Right lobe of liver (tissue), 6 donors: ENCODE measurements around the gene TSC1. TPM values are rescaled to one million over a fixed set of nuclear protein-coding genes. Genes with fewer than 3 reads are reported as not detected.

Source experiments
- ATAC-seq, 4 donors: fragments of 200-7000 bp; cut with Tn5 transposase; one replicate each; pipeline ENCODE4 v1.9.1; 2020; ENCODE audit warnings: mild to moderate bottlenecking in 4 of 4, moderate library complexity in 4 of 4
- DNase-seq, 3 donors: peaks; one replicate each; pipeline ENCODE4 v3.0.0-alpha.2; 2020
- H3K27ac ChIP-seq, 3 donors: fragments of 200-600 bp; one replicate each; pipeline ENCODE4 v1.8.0; 2022
- H3K27me3 ChIP-seq, 2 donors: fragments of 200-600 bp; one replicate each; pipeline ENCODE4 v1.8.0; 2022
- H3K36me3 ChIP-seq, 4 donors: fragments of 200-600 bp; sonication (generic) in 1 of 4; one replicate each; pipeline versions ENCODE4 v1.5.1 to v1.8.0; 2017 to 2022; ENCODE audit warnings: control low read depth in 1 of 4
- H3K4me1 ChIP-seq, 4 donors: fragments of 200-600 bp; sonication (generic) in 1 of 4; one replicate each; pipeline versions ENCODE4 v1.5.1 to v1.8.0; 2017 to 2022; ENCODE audit warnings: control low read depth in 1 of 4
- H3K4me3 ChIP-seq, 3 donors: fragments of 200-600 bp; one replicate each; pipeline ENCODE4 v1.8.0; 2022
- H3K9me3 ChIP-seq, 4 donors: fragments of 200-600 bp; sonication (generic) in 1 of 4; one replicate each; pipeline versions ENCODE4 v1.5.1 to v1.8.0; 2017 to 2022; ENCODE audit warnings: control low read depth in 1 of 4
- POLR2A ChIP-seq: fragments of 450-650 bp; IDR thresholded peaks from one replicate; pipeline ENCODE4 v1.6.1; 2017; ENCODE audit warnings: antibody characterized with exemption, mild to moderate bottlenecking
- WGBS: methylation state at CpG from one replicate; pipeline ENCODE4 v1.1.6; 2018; ENCODE audit warnings: low coverage, low lambda C conversion rate; ENCODE audit not compliant: insufficient coverage; ENCODE audit errors: missing lambda C conversion rate; 5-methylcytosine and 5-hydroxymethylcytosine counted together
- intact Hi-C, 2 donors: fragments of 100-400 bp; cut with DNase I; formaldehyde crosslinking; loops; one replicate each; pipeline versions ENCODE4 v1.11.2 to v1.14.1; 2022
- total RNA-seq, 6 experiments: library from RNA; depleted of rRNA in 2 of 6; stranded (reverse); fragments of >200 nt in 2 of 6; fragmentation: NEBNext Ultra II Directional in 3 of 6; extraction: Animal tissue kit (Norgen Biotek cat#: 25700) in 3 of 6; gene quantifications; one replicate each; pipeline versions ENCODE4 v1.1.0 to v1.2.4, GENCODE V29; 2016 to 2023
- TF ChIP-seq, protein P1 (sequence below), 4 donors: fragments of 200-600 bp in 3 of 4; fragments of 450-650 bp in 1 of 4; IDR thresholded peaks; one replicate each; pipeline versions ENCODE4 v1.5.1 to v1.8.0; 2016 to 2022; ENCODE audit warnings: antibody characterized with exemption in 4 of 4, mild to moderate bottlenecking in 2 of 4
- donor health status: DM: no; HTN: yes; CAD: no.
- donor health status: DM: no; HTN: no; CAD: no.
- donor health status: DM: no; HTN: no; CAD: no.
- donor health status: DM: no; HTN: yes; CAD: no.
- donor health status: DM: no; HTN: yes; CAD: no.

The TSC1 gene
- total RNA-seq, 6 experiments from 2014 or later, result 14.2 to 22.8 (median 18.3) TPM

DNA sequence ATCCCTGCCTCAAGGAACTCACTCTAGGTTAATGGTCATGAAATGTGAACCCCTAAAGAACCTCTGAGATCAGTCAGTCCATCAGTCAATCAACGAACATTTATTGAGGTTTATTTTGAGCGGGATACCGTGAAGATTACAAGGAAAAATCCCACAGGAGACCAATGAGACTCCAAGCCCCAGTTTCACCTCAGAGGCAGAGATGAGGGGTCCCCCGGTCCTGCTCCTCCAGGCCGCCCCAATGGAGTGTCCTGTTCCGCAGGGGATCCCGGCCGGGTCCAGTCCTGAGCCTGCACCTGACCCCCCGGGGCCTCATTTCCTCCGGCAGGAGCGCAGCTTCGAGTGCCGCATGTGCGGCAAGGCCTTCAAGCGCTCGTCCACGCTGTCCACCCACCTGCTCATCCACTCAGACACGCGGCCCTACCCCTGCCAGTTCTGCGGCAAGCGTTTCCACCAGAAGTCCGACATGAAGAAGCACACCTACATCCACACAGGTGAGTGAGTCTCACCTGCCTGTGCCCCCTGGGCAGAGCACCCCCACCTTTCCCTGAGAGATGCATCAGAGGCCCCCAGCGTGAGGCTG is 45.1 kb upstream of the TSC1 start:
- Histone ChIP-seq H3K4me1 (no peaks in the 10 kb centered on the region), H3K27ac (no peak overlapping the region), H3K36me3 (no peaks in the 10 kb centered on the region), H3K4me3 (no peak overlapping the region), H3K9me3 (no peaks in the 10 kb centered on the region), H3K27me3 (no peaks in the 10 kb centered on the region)
- intact Hi-C loops, result no loop called here
- no peak for TF ChIP-seq POLR2A
- TF ChIP-seq, protein P1, sequence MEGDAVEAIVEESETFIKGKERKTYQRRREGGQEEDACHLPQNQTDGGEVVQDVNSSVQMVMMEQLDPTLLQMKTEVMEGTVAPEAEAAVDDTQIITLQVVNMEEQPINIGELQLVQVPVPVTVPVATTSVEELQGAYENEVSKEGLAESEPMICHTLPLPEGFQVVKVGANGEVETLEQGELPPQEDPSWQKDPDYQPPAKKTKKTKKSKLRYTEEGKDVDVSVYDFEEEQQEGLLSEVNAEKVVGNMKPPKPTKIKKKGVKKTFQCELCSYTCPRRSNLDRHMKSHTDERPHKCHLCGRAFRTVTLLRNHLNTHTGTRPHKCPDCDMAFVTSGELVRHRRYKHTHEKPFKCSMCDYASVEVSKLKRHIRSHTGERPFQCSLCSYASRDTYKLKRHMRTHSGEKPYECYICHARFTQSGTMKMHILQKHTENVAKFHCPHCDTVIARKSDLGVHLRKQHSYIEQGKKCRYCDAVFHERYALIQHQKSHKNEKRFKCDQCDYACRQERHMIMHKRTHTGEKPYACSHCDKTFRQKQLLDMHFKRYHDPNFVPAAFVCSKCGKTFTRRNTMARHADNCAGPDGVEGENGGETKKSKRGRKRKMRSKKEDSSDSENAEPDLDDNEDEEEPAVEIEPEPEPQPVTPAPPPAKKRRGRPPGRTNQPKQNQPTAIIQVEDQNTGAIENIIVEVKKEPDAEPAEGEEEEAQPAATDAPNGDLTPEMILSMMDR (IDR thresholded peaks at IDR 0.05), result no peak
- 76% methylated on average over 6 of the region's 23 CpGs for WGBS
- no peak for ATAC-seq
- no peak for DNase-seq

DNA sequence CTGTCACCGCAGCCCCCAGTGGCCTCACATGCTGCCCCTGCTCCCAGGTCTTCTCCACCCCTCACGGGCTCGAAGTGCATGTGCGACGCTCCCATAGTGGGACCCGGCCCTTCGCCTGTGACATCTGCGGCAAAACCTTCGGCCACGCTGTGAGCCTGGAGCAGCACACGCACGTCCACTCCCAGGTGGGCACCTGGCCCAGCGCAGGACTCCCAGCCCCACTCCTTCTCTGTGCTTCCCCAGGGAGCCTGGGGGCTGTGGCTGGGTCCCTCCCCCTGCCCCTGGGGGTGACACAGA is 44.5 kb upstream of the TSC1 start:
- TF ChIP-seq POLR2A, result no peak
- TF ChIP-seq, protein P1 (IDR thresholded peaks at IDR 0.05), result no peak
- Histone ChIP-seq H3K9me3 (no peaks in the 10 kb centered on the region), H3K27me3 (no peaks in the 10 kb centered on the region), H3K4me1 (no peaks in the 10 kb centered on the region), H3K36me3 (no peaks in the 10 kb centered on the region), H3K27ac (no peak overlapping the region), H3K4me3 (no peak overlapping the region)
- no peak for DNase-seq
- WGBS, result 74% methylated on average over 3 of the region's 13 CpGs
- intact Hi-C loops, result no loop called here
- no peak for ATAC-seq

DNA sequence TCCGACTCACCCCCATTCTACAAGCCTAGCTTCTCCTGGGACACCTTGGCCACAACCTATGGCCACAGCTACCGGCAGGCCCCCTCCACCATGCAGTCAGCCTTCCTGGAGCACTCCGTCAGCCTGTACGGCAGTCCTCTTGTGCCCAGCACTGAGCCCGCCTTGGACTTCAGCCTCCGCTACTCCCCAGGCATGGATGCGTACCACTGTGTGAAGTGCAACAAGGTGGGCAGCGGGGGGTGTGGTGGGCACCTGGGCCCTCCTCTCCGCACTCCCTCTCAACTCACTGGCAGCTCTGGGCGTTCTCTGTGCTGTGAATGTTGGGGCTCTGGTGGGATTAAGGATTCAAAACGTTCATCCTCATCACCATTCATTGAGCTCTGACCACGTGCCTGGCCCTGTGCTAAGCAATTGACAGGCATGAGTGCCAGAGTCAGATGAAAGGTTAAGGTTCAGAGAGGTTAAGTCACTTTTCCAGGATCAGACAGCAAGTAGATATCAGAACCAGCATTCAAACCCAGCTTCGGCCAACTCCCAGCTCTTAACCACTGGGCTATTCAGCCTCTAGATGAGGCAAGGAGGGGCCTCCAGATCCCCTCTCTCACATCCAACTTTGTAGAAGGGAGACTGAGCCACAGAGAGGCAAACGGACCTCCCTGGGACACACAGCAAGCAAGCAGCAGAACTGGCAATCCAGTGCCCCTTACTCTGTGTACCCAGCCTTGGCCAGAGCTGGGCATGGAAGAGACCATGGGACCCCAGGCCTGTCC is 44.0 kb upstream of the TSC1 start:
- ATAC-seq, result no peak
- no peak overlapping the region for H3K27ac ChIP-seq
- intact Hi-C loops, result no loop called here
- H3K4me3 ChIP-seq, result no peak overlapping the region
- 59% methylated on average over 6 of the region's 14 CpGs for WGBS
- no peaks in the 10 kb centered on the region for H3K36me3 ChIP-seq
- DNase-seq, result no peak
- TF ChIP-seq, protein P1 (IDR thresholded peaks at IDR 0.05), result no peak
- no peak for TF ChIP-seq POLR2A
- H3K4me1 ChIP-seq, result no peaks in the 10 kb centered on the region
- no peaks in the 10 kb centered on the region for H3K27me3 ChIP-seq
- H3K9me3 ChIP-seq, result no peaks in the 10 kb centered on the region

DNA sequence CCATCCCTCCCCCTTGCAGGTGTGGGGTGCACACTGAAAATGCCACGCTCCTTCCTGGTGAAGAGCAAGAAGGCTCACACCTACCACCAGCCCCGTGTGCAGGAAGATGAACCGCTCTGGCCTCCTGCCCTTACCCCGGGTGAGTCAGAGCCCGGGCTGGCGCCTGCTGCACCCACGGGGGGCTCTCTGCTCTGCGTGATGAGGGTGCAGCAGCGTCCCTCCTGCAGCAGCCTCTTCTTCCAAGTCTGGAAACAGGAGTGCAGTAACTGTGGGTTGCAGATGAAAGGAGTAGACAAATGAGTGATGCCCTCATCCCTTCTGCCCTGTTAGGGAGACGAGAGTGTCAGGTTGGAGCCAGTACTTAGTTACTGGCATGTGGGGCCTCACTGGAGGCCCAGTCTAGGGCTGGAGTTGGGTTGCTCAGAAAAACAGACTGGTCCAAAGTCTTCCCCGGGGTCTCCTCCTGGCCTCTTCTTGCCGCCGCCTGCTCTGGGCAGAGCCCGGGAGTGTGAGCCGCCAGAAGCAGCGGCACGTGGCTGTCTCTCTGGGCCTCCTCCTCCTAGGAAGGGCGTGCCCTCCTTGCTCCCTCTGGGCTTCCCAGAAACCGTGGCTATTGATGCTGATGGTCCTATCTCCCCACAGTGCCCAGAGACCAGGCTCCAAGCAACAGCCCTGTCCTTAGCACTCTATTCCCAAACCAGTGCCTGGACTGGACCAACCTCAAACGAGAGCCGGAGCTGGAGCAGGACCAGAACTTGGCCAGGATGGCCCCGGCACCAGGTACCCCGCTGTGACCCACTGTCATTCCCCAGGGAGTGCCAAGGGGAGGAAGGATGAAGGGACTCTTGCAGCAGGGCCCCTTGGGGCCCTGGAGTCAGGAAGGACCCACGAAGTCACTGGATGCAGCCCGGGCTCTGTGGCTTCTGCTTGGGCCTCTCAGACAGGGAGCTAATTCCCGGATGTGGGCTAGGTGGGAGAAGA is 42.5 kb upstream of the TSC1 start:
- no peaks in the 10 kb centered on the region for H3K4me1 ChIP-seq
- no peaks in the 10 kb centered on the region for H3K27me3 ChIP-seq
- DNase-seq, result no peak

More for the DNA sequence above, 42.5 kb upstream of the TSC1 start:
- 28% methylated on average over 10 of the region's 26 CpGs for WGBS
- H3K36me3 ChIP-seq, result no peaks in the 10 kb centered on the region
- no peak overlapping the region for H3K27ac ChIP-seq
- intact Hi-C loops, result no loop called here
- TF ChIP-seq POLR2A, result no peak
- TF ChIP-seq, protein P1 (IDR thresholded peaks at IDR 0.05), result no peak
- ATAC-seq, result no peak
- no peak overlapping the region for H3K4me3 ChIP-seq
- no peaks in the 10 kb centered on the region for H3K9me3 ChIP-seq
